Activated naive CD8-positive, alpha-beta T cell treated with anti-CD3 and anti-CD28 coated beads, Interleukin-2, amount 10 ng/mL, durations not matched to agents 7 days and 5 days (primary cell): ENCODE results near the gene TAB2. TPM values are rescaled to one million over a fixed set of nuclear protein-coding genes. Genes with fewer than 3 reads are reported as not detected.

ENCODE experiments used
- ATAC-seq: fragments of 150-1000 bp; cut with Tn5 transposase; one replicate; pipeline ENCODE4 v1.10.0; 2021; ENCODE audit warnings: low read depth, moderate library complexity
- POLR2A ChIA-PET: fragments of 350-600 bp; sonication (Branson Sonifier 250); formaldehyde crosslinking; loops from one replicate; lab custom pipeline; 2021; ENCODE audit warnings: antibody characterized with exemption; lab: Charles Lee
- DNase-seq: peaks from one replicate; pipeline ENCODE4 v3.0.0; 2021
- H3K27ac Mint-ChIP-seq: one replicate; pipeline ENCODE4 v1.8.0; 2022; ENCODE audit warnings: mild to moderate bottlenecking, mixed read lengths
- H3K27me3 Mint-ChIP-seq: one replicate; pipeline ENCODE4 v1.8.0; 2022; ENCODE audit warnings: mild to moderate bottlenecking, moderate library complexity, mixed read lengths
- H3K36me3 Mint-ChIP-seq: one replicate; pipeline ENCODE4 v1.8.0; 2021; ENCODE audit warnings: mild to moderate bottlenecking, mixed read lengths
- H3K4me1 Mint-ChIP-seq: one replicate; pipeline ENCODE4 v1.8.0; 2021; ENCODE audit warnings: mixed read lengths
- H3K4me3 Mint-ChIP-seq: one replicate; pipeline ENCODE4 v1.8.0; 2022; ENCODE audit warnings: mild to moderate bottlenecking, moderate library complexity, mixed read lengths
- H3K9me3 Mint-ChIP-seq: one replicate; pipeline ENCODE4 v1.8.0; 2021; ENCODE audit warnings: mixed read lengths
- total RNA-seq, 2 experiments: library from RNA; stranded (reverse); gene quantifications; one replicate each; pipeline ENCODE4 v1.2.3, GENCODE V29; 2021

TAB2 gene
- total RNA-seq, 2 experiments from 2014 or later: 115 to 130 TPM

DNA sequence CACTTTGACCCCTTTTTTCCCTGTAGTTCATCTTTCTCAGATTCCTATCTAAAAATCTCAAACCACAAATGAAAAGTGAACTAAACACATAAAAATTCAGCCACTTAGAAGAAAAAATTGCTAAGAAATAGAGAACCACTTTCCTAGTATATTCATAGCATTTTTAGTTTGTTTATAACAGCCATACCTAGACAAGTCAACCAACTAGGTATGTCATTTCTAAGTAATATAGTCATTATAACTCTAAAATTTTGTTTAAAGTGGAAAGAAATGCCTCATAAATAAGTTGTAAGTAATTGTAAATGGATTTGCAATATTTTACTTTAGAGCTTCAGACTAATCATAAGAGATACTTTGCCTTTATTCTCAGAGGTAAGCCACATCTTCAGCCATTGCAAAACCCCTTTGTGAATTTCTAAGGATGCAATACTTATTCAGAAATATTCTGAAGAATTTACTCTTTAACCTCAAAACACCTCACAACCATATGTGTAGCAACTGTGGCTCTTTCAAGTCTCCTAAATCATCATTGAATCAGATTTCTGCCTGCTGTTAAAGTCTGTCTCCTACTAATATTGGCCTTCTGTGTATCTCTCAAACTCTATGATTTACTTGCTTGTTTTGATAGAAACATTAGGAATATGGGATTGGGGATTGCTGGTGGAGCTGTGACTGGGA, 75.6 kb downstream of the TAB2 start:
- ATAC-seq: no peak
- Mint-ChIP-seq H3K4me1 (peaks cover 36% of the 10 kb centered on the region), H3K4me3 (no peak overlapping the region), H3K27ac (no peak overlapping the region), H3K27me3 (no peaks in the 10 kb centered on the region), H3K36me3 (peaks cover 80% of the 10 kb centered on the region), H3K9me3 (peaks cover 9% of the 10 kb centered on the region)
- POLR2A ChIA-PET: no interaction called here
- DNase-seq: no peak

GRCh38 chr6:149395185-149395584, 77.7 kb downstream of the TAB2 start:
- H3K4me1 Mint-ChIP-seq: peaks cover 36% of the 10 kb centered on the region
- H3K36me3 Mint-ChIP-seq: peaks cover 76% of the 10 kb centered on the region
- no peak overlapping the region for H3K27ac Mint-ChIP-seq
- ATAC-seq (no peak), DNase-seq (no peak)
- H3K27me3 Mint-ChIP-seq: no peaks in the 10 kb centered on the region
- POLR2A ChIA-PET: no interaction called here
- H3K9me3 Mint-ChIP-seq: peaks cover 8% of the 10 kb centered on the region
- no peak overlapping the region for H3K4me3 Mint-ChIP-seq

DNA sequence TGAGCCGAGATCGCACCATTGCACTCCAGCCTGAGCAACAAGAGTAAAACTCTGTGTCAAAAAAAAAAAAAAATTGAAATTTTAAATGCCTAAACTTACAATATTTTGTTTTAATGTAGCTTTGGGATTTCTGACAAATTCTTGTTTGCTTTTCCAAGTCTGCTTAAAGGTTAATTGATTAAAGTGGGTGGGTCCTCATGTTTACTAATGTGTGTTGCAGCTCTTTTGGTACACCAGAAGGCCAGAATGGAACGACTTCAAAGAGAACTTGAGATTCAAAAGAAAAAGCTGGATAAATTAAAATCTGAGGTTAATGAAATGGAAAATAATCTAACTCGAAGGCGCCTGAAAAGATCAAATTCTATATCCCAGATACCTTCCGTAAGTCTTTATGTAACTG, 79.9 kb downstream of the TAB2 start:
- POLR2A ChIA-PET: interaction anchor here (0.7 kb wide), 2 partner anchors 76 to 80 kb away, joined by 3 read pairs; partner anchors contain the start of gene TAB2
- Mint-ChIP-seq H3K27me3 (no peaks in the 10 kb centered on the region), H3K4me1 (peaks cover 35% of the 10 kb centered on the region), H3K9me3 (peaks cover 7% of the 10 kb centered on the region), H3K4me3 (no peak overlapping the region), H3K36me3 (peaks cover 77% of the 10 kb centered on the region), H3K27ac (no peak overlapping the region)
- no peak for DNase-seq
- no peak for ATAC-seq

- POLR2A ChIA-PET: no interaction called here
- Mint-ChIP-seq H3K4me1 (peaks cover 32% of the 10 kb centered on the region), H3K4me3 (no peak within 1 kb of the TSS), H3K27ac (no peak within 1 kb of the TSS), H3K9me3 (peaks cover 6% of the 10 kb centered on the region), H3K27me3 (no peaks in the 10 kb centered on the region), H3K36me3 (peaks cover 77% of the 10 kb centered on the region)
- DNase-seq: no peak
- ATAC-seq: no peak
Measured at GRCh38 chr6:149400050-149400449, 82.5 kb downstream of the TAB2 start, which contains the start of gene SUMO4. Gene SUMO4 (plus strand): TSS chr6:149400262. CDS start chr6:149400392, 130 bp downstream.

GRCh38 chr6:149403534-149403933, 86.0 kb downstream of the TAB2 start:
- POLR2A ChIA-PET: no interaction called here
- DNase-seq: no peak
- Mint-ChIP-seq H3K27ac (no peak overlapping the region), H3K4me1 (peaks cover 22% of the 10 kb centered on the region), H3K4me3 (no peak overlapping the region), H3K27me3 (no peaks in the 10 kb centered on the region), H3K9me3 (peaks cover 4% of the 10 kb centered on the region), H3K36me3 (peaks cover 64% of the 10 kb centered on the region)
- no peak for ATAC-seq

- peaks cover 63% of the 10 kb centered on the region for H3K36me3 Mint-ChIP-seq
- POLR2A ChIA-PET: no interaction called here
- DNase-seq (no peak), ATAC-seq (no peak)
- no peak overlapping the region for H3K4me3 Mint-ChIP-seq
- peaks cover 4% of the 10 kb centered on the region for H3K9me3 Mint-ChIP-seq
- peaks cover 19% of the 10 kb centered on the region for H3K4me1 Mint-ChIP-seq
- no peaks in the 10 kb centered on the region for H3K27me3 Mint-ChIP-seq
- H3K27ac Mint-ChIP-seq: peak overlapping the region; percentile 10
Measured at GRCh38 chr6:149405823-149406765, 88.6 kb downstream of the TAB2 start.

- Mint-ChIP-seq H3K36me3 (peaks cover 49% of the 10 kb centered on the region), H3K27ac (no peak overlapping the region), H3K4me1 (peaks cover 8% of the 10 kb centered on the region), H3K4me3 (no peak overlapping the region), H3K27me3 (no peaks in the 10 kb centered on the region), H3K9me3 (peaks cover 2% of the 10 kb centered on the region)
- DNase-seq (no peak), ATAC-seq (no peak)
- POLR2A ChIA-PET: no interaction called here
Measured at GRCh38 chr6:149409617-149410016, 92.1 kb downstream of the TAB2 start.

DNA sequence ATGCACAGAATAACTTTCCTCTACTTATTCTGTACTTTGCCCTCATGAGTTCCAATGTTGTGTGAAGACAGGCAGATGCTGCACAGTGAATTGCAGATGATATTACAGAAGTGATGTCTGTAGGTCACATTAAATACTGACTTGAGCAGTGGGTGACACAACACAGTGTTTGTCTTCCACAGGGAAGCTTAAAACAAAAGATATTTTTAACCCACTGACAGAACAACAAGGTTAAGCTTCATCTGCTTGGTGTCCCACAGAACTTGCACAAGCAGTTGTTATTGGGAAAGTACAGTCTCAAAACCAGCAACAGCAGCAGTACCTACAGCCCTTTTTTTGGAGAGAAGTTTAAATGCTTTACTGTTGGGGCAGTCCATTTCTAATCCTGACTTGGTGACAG, 93.0 kb downstream of the TAB2 start:
- ATAC-seq: no peak
- Mint-ChIP-seq H3K4me3 (no peak overlapping the region), H3K36me3 (peaks cover 48% of the 10 kb centered on the region), H3K27me3 (no peaks in the 10 kb centered on the region), H3K4me1 (peaks cover 8% of the 10 kb centered on the region), H3K27ac (peak overlapping the region; percentile 46), H3K9me3 (peaks cover 7% of the 10 kb centered on the region)
- POLR2A ChIA-PET: no interaction called here
- no peak for DNase-seq

DNA sequence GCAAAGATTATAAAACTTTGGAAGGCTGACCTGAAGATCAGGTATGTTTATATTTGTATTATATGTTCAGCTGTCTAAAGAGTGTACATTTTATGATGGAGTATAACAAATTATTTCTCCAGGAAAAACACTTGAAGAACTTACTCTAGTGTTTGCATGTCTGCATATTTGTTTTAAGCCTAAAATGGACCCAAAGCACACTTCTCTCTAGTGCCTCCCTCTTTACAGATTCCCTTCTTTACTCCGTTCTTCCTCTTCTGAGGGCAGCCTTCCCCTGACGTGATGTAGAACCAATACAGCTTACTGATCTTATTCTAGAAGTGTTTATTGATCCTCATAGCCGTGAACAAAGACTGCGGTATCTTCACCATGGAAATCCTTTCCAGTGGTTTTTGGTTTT, 96.5 kb downstream of the TAB2 start:
- peaks cover 46% of the 10 kb centered on the region for H3K36me3 Mint-ChIP-seq
- no peak overlapping the region for H3K4me3 Mint-ChIP-seq
- no peak overlapping the region for H3K27ac Mint-ChIP-seq
- H3K27me3 Mint-ChIP-seq: no peaks in the 10 kb centered on the region
- POLR2A ChIA-PET: no interaction called here
- H3K9me3 Mint-ChIP-seq: peaks cover 7% of the 10 kb centered on the region
- peaks cover 4% of the 10 kb centered on the region for H3K4me1 Mint-ChIP-seq
- DNase-seq: no peak
- no peak for ATAC-seq

DNA sequence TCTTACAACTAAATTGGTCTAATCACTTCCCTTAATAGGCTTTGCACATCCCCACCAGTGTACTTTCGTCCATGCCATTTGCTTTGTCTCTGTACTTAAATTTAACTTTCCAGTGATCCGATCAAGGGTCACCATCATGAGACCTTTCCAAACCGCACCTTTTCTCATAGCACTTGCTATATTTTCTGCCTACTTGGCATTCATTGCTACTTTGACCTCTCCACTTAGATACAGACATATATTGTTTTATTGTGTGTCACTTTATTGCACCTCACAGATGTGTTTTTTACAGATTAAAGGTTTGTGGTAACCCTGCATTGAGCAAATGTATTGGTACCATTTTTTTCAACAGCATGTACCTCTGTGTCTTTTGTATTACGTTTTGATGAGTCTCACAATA, 97.3 kb downstream of the TAB2 start:
- no peak overlapping the region for H3K4me3 Mint-ChIP-seq
- POLR2A ChIA-PET: no interaction called here
- H3K36me3 Mint-ChIP-seq: peaks cover 42% of the 10 kb centered on the region

GRCh38 chr6:149419696-149420404, 102.3 kb downstream of the TAB2 start:
- Mint-ChIP-seq H3K27me3 (no peaks in the 10 kb centered on the region), H3K36me3 (peaks cover 13% of the 10 kb centered on the region), H3K4me3 (no peak overlapping the region), H3K4me1 (peaks cover under 1% of the 10 kb centered on the region), H3K9me3 (peaks cover 3% of the 10 kb centered on the region), H3K27ac (no peak overlapping the region)
- no peak for DNase-seq
- ATAC-seq: no peak
- POLR2A ChIA-PET: interaction anchor here (0.6 kb wide), 1 partner anchor 334 kb away, joined by 3 read pairs; no protein-coding TSS in a partner anchor

More for the DNA sequence above, 97.3 kb downstream of the TAB2 start:
- peaks cover 7% of the 10 kb centered on the region for H3K9me3 Mint-ChIP-seq
- H3K27me3 Mint-ChIP-seq: no peaks in the 10 kb centered on the region
- H3K4me1 Mint-ChIP-seq: peaks cover 4% of the 10 kb centered on the region
- ATAC-seq: no peak
- DNase-seq: no peak
- H3K27ac Mint-ChIP-seq: no peak overlapping the region

DNA sequence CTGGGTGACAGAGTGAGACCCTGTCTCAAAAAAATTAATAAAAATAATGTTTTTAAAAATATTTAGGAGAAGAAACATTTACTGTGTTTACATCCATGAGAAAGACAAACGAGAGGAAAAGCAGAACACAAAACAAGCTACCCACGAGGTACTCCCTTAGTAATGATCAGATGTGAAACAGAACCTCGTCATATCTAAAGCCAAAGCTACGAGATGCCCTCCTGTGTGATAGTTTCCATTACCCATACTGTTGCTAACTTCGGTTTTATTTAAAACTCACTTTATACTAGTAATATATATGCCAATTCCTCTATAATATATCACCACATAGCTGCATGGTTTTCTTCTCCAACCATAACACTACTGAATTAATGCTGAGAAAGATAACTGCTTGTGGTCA, 103.6 kb downstream of the TAB2 start:
- POLR2A ChIA-PET: interaction anchor here (0.8 kb wide), 1 partner anchor 8 kb away, joined by 3 read pairs; no protein-coding TSS in a partner anchor
- Mint-ChIP-seq H3K27me3 (no peaks in the 10 kb centered on the region), H3K27ac (no peak overlapping the region), H3K4me3 (no peak overlapping the region), H3K9me3 (no peaks in the 10 kb centered on the region), H3K36me3 (peaks cover 3% of the 10 kb centered on the region), H3K4me1 (no peaks in the 10 kb centered on the region)
- no peak for DNase-seq
- no peak for ATAC-seq

DNA sequence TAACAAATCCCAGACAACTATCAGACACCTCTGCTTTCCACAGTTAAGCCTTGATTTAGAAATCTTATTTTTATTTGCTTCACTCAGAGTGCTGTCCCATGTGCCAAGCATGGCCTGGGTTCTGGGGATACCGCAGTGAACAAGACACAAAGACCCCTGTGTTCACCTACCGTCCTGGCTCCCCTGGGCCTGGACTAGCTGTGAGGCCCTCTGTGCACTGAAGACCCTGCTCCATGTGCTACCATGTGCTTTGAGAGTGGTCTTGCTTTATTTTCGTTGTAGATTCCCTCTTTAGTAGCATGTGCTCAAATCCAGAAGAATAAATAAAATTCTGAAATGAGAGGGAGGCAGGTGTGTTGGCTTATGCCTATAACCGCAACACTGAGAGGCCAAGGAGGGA, 105.1 kb downstream of the TAB2 start:
- no peak for ATAC-seq
- H3K36me3 Mint-ChIP-seq: no peaks in the 10 kb centered on the region

More for the DNA sequence above, 105.1 kb downstream of the TAB2 start:
- H3K27me3 Mint-ChIP-seq: no peaks in the 10 kb centered on the region
- POLR2A ChIA-PET: no interaction called here
- no peak for DNase-seq
- H3K4me3 Mint-ChIP-seq: no peak overlapping the region
- no peak overlapping the region for H3K27ac Mint-ChIP-seq
- H3K9me3 Mint-ChIP-seq: no peaks in the 10 kb centered on the region
- H3K4me1 Mint-ChIP-seq: no peaks in the 10 kb centered on the region
